Subcutaneous adipose tissue (tissue), 4 donors: ENCODE data around the gene SLC6A14. TPM values are rescaled to one million over a fixed set of nuclear protein-coding genes. Genes with fewer than 3 reads are reported as not detected.

Experiments used
- small RNA-seq: library from RNA; depleted of rRNA; stranded (forward); fragments of <200 nt; gene quantifications from one replicate; pipeline ENCODE3, GENCODE V24; 2016
- total RNA-seq, 4 donors: library from RNA; depleted of rRNA; stranded (reverse); fragments of >200 nt; gene quantifications; one replicate each; pipeline ENCODE4 v1.1.0, GENCODE V29; 2016

SLC6A14 gene
- total RNA-seq, 4 donors from 2014 or later: not detected

Small RNA genes lying within 50 kb of the gene (small RNA-seq; reads per million reads assigned to genes)
- not detected for gene RNU6-154P

Other genes with a start within 250 kb of the SLC6A14 start
- not detected for gene CT83, start 26.4 kb downstream of the SLC6A14 start, total RNA-seq